ENCODE data around the gene ULK3.

DNA sequence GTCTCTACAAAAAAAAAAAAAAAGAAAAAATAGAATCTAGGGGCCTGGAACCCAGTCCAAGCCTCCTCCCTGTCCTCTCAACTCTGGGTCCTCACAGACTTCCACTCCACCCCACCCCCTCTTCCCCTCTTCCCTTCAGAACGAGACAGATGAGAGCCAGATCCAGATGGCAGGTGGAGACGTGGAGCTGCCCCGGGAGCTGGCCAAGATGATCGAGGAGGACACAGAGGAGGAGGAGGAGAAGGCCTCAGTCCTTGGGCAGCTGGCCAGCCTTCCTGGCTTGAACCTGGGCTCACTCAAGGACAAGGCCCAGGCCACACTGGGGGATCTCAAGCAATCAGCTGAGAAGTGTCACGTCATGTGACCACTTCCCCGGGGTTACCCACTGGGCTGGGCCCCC, 13.0 kb downstream of the ULK3 start:
- no peak for TF ChIP-seq CTCF (IDR thresholded peaks at IDR 0.05 in 2 of 3, conservative IDR thresholded peaks at IDR 0.05 in 1 of 3; ENCODE audit: control insufficient read depth in 2 of 3, extremely low read depth in 1 of 3, insufficient read depth in 1 of 3, low read depth in 3 of 3, low read length in 3 of 3)
- no peak for TF ChIP-seq BCL11A (IDR thresholded peaks at IDR 0.05; ENCODE audit: low read depth, low read length)
- no peak for TF ChIP-seq EGR1 (IDR thresholded peaks at IDR 0.05; ENCODE audit: borderline replicate concordance in 1 of 2, low read depth in 2 of 2, low read length in 2 of 2)
- no peak for TF ChIP-seq MAX (IDR thresholded peaks at IDR 0.05; ENCODE audit: low read depth, low read length)
- TF ChIP-seq, protein P1, sequence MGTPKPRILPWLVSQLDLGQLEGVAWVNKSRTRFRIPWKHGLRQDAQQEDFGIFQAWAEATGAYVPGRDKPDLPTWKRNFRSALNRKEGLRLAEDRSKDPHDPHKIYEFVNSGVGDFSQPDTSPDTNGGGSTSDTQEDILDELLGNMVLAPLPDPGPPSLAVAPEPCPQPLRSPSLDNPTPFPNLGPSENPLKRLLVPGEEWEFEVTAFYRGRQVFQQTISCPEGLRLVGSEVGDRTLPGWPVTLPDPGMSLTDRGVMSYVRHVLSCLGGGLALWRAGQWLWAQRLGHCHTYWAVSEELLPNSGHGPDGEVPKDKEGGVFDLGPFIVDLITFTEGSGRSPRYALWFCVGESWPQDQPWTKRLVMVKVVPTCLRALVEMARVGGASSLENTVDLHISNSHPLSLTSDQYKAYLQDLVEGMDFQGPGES (IDR thresholded peaks at IDR 0.05) = no peak
- TF ChIP-seq SPI1 (IDR thresholded peaks at IDR 0.05; ENCODE audit: borderline replicate concordance, insufficient read depth, low read depth, low read length) = no peak
- no peak for TF ChIP-seq ESRRA (IDR thresholded peaks at IDR 0.05; ENCODE audit: low read length)
- TF ChIP-seq, protein P2, sequence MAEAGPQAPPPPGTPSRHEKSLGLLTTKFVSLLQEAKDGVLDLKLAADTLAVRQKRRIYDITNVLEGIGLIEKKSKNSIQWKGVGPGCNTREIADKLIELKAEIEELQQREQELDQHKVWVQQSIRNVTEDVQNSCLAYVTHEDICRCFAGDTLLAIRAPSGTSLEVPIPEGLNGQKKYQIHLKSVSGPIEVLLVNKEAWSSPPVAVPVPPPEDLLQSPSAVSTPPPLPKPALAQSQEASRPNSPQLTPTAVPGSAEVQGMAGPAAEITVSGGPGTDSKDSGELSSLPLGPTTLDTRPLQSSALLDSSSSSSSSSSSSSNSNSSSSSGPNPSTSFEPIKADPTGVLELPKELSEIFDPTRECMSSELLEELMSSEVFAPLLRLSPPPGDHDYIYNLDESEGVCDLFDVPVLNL (IDR thresholded peaks at IDR 0.05; ENCODE audit: low read depth, low read length) = no peak
- TF ChIP-seq EZH2 (IDR thresholded peaks at IDR 0.05; ENCODE audit: borderline replicate concordance, control insufficient read depth, low read depth, low read length) = no peak

Data from GM12878 (cell line).